HG02884 (cell line): Measurements from ENCODE around the gene SRGAP3.

Source experiments
- ATAC-seq: cut with Tn5 transposase; IDR thresholded peaks from one replicate; pipeline ENCODE4 v1.9.1; 2021; ENCODE audit warnings: mild to moderate bottlenecking, moderate library complexity; ENCODE audit not compliant: unreplicated experiment

The SRGAP3 gene

DNA sequence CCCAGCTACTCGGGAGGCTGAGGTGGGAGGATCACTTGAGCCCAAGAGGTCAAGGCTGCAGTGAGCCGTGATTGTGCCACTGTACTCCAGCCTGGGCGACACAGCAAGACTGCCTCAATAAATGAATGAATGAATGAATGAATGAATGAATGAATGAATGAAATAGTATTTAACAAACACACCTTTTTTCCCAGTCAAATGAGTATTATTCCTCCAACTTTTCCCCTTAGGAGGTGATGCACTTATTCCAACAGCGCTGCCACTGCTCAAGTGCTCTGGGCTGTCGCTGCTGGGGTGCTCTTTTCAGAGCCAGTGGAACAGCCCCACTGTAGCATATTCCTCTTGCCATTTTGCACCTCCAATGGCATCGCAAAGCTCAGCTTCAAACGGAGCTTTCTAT, 219.4 kb downstream of the SRGAP3 start:
- ATAC-seq = no peak

DNA sequence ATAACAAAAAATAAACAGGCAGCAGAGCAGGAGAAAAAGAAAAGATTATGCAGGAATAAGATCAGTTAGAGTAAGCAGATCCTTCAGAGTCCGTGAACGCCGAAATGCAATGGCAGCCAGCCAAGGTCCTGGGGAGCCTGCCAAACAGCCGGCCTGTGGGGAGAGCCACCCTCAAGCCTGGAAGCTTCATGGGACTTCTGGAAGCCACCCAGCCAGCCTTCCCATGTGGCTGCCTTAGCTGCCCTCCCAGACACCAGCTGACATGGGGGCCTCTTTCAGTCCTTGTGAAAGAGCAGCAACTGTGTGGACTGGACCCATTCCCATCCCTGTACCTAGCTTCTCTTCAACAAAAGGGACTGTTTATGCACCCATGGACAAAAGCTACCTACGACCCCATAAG, 221.3 kb downstream of the SRGAP3 start:
- no peak for ATAC-seq

DNA sequence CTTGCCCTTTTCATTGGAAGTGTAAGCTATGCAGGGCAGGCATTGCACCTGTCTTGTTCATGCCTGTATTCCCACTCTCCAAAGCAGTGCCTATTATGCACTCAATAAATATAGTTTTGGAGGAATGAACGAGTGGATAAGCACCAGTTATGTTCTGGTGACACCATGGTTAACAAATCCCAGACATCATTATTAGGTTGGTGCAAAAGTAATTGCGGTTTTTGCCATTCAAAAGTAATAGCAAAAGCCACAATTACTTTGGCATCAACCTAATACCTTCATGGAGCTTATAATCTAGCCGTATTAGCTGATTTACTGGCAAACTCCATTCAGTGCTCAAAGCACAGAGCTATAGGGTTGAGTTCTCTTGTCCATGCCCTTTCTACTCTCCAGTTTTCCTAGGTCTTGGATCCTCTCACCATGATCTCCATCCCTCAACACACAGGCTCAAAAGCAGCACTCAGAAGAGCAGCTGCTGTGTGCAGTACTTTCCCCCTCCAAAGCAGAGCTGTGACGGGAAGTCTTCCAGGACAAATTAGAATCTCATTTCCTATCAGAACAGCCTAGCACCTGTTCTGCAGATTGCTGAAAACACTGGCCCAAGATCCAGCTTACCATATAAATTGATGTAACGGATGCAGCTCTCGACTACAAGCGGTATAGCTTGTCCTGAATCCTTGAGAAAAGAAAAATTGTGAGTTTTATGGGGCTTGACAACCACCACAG, 223.0 kb downstream of the SRGAP3 start:
- no peak for ATAC-seq

DNA sequence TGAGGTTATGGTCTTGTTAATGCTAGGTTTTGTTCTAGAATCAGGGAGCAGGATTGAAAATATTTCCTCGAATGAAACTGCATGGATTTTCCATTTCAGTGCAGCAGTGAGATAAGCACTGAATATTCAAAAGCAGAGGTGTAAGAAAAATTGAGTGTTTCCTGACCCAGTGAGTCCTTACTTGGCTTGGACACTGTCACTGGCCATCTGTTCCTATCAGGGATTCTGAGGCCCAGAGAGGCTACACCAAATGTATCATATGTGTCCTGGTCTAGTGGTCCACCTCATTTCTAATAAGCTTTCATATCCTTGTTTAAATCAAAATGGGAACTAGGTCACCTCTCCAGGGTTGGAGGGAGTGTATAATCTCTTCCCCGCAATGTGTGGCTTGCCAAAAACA, 225.1 kb downstream of the SRGAP3 start:
- no peak for ATAC-seq

DNA sequence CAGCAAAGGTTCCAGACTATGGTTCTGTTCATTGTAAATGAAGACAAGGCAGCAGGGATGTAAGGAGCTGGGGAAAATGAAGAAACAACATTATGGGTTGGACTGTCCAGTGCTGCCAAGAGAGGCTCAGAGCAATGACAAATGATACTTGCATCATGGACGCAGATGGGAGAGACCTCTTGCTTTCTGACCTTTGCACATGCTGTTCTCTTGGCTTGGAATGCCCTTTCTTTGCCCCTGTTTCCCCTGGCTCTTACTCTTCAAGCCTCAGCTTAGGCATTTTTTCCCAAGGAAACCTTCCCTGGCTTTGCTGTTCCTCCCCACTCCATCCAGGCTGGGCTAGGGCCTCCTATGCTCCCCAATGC, 226.2 kb downstream of the SRGAP3 start:
- no peak for ATAC-seq

DNA sequence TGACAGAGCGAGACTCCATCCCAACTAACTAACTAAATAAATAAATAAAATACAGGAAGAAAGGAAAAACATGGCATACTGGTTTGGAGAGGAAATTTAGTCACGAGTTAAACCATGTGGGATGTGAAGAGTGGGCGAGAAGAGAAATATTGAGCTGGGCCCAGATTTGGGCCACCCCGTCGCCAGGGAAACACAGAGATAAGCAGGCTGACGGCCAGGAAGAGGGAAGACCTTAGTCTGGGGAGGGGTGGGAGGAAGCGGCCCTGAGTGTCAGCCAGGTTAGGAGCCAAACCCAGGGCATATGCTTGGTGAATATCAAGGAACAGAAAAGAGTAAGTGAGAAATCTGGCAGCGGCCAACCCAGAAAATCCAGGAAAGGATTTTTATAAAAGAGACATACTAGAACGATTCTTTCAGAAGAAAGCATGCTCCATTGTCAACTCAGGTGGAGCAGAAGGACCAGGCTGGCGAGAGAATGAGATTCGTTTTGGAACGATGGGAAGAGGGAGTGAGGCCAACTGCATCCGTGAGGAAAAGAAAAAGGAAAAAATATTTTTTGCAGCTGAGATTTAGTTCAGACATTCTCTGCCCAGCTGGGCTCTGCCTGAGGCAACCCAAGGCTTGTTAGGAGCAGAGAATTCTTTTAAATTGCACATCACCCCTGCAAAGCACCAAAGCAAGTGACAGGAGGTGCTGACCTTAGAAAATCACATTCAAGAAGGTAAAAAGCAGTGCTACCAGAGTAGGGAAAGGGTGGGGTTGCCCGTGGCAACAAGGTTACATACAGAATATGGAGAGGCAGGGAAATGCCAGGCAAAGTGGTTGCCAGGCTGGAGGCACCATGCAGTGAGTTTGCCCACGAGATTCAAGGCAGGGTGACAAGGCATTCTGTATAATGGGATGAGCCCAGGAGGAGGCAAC, 226.9 kb downstream of the SRGAP3 start:
- ATAC-seq = no peak

DNA sequence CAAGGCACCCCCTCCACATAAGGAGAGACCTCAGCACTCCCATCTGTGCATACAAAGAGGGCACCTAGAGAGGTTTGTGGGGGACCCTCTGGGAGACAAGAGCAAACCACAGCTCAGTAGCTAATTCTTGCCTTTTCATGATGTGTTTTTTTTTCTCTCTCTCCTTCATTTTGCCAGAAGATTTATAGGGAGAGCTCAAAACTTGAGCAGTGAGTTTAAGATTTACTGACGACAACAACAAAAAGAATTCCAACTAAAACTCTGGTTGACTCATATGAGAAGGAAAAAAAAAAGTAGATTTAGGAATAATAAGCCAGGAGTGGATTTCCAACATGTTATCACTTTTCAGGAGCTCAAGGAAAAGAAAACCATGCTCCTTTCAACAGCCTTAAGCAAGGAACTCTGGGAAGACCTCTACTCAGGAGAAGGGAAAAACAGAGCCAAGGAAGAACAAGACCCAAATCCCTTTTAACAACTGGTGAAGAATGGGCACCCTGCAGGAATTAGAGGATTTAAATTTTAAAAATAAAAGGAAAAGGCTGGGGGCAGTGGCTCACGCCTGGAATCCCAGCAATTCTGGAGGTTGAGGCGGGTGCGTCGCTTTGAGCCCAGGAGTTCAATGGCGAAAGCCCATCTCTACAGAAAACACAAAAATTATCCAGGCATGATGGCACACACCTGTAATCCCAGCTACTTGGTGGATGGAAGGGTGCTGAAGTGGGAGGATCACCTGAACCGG, 228.0 kb downstream of the SRGAP3 start:
- ATAC-seq = no peak

DNA sequence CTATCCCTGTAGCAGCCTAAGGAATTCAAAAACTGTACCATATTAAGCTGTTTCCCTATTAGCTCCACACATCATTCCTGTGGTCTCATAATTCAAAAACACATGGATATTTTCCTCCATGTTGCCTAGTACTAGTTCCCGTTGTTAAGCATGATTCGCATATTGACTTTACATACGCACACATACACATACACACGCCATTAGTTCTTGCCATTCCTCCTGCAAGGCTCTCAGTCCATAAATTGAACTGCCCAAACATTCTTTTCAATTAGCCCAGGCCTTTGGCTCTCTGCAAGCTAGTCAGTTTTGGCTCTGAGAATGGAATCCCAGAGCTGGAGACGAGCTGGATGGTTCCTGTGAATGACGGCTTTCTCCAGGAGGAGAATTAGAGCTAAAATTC, 229.0 kb downstream of the SRGAP3 start:
- ATAC-seq = no peak

DNA sequence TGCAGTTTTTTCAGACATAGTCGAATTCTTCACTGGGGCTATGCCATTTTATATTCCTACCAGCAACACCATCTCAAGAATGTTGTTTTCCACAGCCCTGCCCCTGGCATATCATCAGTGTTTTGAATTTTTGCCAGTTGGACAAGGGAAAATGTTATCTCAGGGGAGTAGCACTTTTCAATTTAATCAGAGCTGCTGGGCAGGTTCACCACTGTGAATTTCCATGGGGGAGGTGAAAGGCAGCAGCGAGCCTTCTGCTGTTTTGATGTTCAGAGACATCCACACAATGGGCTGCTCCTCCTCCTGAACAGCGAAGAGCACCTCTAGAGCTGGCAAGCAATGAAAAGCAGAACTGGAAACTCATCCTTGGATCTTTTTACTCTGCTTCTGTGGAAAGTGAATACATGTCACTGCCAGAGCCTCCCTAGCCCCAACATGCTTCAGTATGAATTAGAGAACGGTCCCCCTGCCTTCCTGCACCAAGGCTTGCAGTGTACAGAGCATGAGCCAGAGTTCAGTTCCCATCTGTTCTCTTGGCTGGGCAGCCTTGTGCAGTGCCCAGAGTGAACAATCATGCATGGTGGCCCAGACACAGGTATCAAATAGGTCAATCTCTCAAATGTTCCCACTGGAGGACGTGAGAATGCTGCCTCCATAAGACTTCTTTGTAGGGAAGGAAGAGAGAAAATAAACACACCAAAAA, 230.0 kb downstream of the SRGAP3 start:
- ATAC-seq = no peak

DNA sequence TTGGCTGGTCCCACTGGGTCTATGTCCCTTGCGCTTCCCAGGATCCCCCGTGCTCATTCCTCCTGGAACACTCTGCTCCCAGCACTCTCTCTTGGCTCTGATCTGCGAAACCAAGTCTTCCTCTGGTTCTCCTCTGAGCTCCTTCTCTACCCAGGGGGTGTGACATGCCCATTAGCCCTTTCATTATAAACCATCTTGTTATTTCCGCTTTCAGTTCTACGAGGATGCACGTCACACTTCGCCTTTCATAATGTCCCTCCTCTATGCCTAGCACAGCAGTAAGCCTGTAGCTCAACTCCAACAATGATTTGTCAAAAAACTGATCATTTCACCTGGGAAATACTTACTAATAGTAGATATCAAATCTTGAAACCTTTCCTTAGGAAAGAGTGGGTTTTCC, 234.2 kb downstream of the SRGAP3 start:
- ATAC-seq = no peak

DNA sequence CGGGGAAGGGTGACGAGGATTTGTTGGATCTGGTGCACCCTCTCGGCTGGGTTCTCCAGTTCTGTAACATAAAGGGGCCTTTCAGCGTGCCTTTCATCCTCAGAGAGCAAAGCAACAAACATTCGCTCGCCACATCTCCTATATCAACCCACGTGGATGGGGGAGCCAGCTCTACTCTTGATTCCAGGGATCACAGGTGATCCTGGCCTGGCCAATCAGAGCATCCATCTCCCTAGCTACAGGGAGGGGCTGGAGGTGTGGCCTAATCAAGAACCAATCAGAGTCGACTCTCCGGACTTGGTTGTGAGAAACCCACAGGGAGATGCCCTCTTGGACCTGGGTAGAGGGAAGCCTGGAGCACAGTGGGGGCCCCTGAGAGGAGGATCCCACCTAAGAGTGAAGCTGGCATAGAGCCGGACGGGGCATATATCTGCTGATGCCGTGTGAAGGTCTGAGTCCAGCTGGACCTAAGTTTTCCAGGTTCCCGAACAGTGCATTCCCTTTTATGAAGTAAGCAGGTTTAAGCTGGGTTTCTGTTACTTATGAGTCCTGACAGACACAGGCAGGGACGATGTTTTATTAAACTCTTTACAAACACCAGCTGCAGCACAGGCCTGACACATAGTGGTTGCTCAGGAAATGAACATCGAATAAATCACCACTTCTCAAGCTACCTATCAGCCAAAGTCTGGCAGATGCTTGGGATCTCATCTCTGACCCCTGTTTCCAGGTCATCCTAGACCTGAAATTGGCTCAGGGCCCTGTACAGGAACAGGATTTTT, 235.5 kb downstream of the SRGAP3 start:
- no peak for ATAC-seq

DNA sequence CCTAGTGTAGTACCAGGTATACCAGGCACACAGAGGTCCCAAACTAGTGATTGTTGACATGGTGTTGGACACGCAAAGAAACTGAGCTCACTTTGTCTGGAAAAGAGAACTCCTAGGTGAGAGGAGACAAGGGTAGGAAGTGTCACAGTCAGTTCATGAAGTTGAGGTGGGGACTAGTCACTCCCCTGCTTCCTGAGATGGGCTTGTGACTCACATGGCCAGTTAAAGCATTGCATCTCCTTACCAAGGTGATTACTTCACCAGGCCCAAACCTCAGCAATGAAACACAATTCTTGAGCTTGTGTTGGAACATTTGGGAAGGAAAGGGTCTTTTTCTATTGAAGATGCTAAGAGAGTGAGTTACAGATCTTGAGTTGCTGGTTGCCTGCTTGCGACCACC, 236.9 kb downstream of the SRGAP3 start:
- no peak for ATAC-seq

DNA sequence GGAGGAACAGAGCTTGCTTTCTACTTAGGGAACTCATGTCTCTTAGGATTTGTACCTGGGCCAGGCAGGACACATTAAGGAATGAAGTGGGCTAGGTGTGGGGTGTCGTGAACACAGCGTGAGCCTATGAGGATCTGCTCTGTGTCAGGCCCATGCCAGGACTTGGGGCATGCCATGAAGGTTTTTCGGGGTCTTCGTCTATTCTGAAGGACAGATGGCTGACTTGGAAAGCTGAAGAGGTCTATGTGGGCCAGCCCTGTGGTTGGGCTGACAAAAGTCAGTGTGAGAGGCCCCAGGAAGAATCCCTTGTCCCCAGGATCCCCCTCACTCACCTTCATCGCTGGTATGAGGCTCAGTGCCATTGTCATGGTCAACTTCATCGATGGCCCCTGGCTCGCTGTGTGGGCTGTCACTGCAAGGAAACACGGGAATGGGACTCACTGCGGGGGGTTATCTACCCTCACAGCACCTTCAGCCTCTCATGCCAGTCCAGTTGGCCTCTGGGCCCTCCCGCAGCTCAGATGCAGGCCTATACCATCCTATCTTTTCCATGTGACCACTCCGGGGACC, 239.4 kb downstream of the SRGAP3 start:
- ATAC-seq = no peak

DNA sequence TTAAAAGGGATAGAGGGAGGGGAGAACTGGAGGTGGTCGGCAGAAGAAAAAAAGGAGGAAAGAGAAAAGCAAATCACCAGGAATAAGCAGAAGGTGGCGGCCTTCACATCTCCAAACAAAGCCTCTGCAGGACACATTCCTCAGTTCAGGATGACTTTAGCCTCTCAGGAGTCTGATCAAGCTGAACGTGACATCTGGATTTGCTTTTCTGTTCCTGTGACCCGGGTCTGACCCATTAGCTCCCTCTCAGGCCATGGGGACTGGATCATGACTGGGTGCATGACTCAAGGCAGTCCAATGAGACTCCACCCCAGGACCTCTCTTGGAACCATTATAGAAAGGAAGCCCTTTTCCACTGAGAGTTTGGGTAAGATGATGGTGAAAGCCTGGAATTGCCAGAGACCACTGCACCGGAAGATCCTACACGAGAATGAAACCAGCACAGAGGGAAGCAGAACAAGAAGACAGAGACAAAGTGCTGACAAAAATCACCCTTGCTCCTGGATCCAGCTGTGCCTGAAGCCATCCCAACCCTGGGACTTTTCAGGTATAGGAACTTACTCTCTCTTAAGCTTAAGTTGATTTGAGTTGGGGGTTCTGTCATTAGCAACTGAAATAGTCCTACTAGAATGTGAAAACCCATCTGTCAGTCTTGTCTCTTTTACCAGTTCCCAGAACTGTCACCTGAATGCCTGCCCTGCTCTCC, 240.7 kb downstream of the SRGAP3 start:
- ATAC-seq = no peak

DNA sequence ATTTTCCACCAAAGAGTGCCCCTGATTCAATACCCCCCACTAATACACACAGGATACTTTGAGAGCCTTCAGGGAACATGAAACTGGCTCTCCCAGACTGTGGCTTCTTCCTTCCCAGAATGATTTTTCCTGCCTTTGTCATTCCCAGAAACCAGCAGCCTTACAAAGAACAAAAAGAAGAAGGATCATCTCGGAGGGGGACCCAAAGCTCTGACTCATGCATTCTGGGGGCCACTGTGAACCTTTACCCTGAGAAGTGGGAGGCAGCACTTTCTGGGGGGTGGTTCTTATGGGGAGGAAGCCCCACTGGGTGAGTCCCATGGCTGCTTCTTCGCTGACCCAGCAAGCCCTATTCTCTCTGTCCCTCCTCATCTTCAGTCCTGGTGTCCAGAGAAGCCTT, 241.5 kb downstream of the SRGAP3 start:
- ATAC-seq = no peak

DNA sequence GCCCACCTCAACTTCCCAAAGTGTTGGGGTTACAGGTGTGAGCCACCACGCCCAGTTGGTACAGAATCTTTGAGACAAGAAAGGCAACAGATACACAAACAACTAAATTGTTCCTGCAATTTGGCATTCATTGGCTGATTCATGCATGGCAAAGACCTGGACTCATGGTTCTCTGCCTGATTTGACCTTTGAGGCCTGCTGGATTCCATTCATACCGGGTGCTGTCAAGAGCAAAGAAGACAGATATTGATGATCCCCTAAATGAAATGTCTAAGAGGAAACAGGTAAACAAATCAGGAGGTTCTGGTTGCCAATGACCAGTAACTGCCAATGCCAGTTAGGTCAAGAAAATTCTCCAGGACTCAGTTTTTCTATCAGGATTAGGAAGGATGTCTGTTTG, 242.2 kb downstream of the SRGAP3 start:
- ATAC-seq = no peak

DNA sequence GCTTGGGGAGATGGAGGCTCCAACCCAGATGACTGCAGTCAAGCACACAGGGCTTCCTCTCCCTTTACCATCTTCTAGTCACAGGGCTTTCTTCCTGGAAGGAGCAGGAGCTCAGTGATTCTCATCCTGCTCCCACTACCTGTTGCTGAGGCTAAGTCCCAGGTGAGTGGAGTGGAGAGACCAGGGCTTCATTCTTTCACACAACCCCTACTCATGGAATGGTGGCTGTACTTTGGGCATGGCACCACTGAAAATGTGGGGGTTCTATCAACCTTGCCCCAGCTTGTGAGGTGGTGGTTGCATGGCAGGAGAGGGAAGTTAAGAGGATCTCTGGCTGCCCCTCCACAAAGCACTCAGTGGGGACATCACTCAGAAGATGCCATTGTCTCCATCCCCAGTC, 249.4 kb downstream of the SRGAP3 start:
- ATAC-seq = no peak

DNA sequence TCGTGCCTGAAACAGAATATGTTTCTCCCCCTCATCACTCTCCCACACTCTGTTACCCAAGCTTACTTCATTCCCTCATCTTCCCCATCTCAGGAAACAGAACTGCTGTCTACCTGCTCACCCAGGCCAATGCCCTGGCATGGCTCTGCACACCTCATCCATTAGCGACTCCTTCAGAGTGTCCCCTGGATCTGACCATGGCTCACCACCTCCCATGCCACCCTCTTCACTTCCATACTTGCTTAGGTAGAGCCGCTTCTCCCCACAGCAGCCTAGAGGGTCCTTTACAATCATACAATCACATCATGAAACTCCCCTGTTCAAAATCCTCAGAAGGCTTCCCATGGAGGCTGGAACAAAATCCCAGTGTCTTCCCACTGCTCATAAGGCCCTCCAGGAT, 252.3 kb downstream of the SRGAP3 start:
- no peak for ATAC-seq

DNA sequence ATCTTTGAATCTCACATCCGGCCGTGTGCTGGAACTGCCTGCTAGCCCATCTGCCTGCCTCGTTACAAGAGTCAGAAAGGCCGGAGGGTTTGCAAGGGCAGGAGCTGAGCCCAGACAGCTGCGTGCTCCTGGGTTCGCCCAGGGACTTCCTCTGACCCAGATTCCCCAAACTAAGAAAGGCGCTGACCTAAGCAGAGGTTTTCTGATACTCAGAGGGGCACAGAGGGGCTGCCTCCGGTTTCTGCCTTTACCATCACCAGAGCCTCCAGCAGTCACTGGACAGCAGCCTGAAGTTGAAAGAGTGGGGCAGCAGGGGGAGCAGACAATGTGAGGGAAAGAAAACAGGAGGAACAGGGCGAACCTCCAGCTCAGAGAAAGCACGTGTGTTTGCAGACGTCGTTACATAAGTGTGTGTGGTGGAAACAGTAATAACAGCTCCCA, 252.7 kb downstream of the SRGAP3 start:
- ATAC-seq = no peak
